ENCODE results near the gene SUOX. TPM values are rescaled to one million over a fixed set of nuclear protein-coding genes. Genes with fewer than 3 reads are reported as not detected.
"Not testable (repeated sequence)": the region's sequence is repeated elsewhere in the genome, so short reads cannot be mapped to it uniquely, and the experiment has no call there.

SUOX gene
- total RNA-seq, 1 experiment from 2014 or later, result 11.0 TPM

DNA sequence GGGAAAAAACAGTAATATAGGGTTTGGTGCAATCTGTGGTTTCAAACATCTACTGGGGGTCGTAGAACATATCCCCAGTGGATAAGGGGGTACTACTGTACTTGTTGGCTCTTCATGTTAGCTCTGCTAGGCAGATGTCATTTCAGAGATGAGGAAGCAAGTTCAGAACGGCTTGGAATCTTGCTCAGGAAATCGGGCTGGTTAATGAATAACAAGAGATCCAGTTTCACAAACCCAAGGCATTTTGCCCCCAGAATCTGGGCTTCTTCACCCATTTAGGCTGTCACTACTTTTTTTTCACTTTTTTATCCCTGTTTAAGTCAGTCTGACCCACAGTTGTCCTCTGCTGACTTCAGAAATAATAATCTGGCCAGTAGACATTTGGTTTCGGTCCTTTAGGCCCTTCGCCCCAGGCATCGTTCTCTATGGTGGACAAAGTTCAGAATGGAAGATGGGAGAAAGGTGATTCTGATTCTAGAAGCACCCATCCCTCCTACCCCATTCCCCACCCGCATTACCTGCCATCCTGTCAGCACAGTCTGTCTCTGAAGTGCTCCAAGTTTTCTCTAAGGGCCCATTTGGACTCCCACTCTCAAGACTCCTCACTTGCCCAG lies 4.5 kb downstream of the SUOX start:
- no peak overlapping the region for H3K4me2 ChIP-seq (ENCODE audit: low read depth, low read length, poor library complexity, severe bottlenecking)

DNA sequence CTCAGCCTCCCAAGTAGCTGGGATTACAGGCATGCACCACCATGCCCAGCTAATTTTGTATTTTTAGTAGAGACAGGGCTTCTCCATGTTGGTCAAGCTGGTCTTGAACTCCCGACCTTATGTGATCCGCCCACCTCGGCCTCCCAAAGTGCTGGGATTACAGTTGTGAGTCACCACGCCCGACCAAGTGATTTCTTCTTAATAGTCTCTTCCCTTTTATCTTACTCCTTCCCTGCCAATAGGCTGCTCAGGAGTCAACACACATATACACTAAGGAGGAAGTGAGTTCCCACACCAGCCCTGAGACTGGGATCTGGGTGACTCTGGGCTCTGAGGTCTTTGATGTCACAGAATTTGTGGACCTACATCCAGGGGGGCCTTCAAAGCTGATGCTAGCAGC lies 6.3 kb downstream of the SUOX start:
- H3K4me1 ChIP-seq (ENCODE audit: low read length), result peaks cover 10% of the 10 kb centered on the region
- H3K9ac ChIP-seq (ENCODE audit: low read length); H4K20me1 ChIP-seq (ENCODE audit: insufficient read depth, low read depth, low read length); DNase-seq; H3K9me2 ChIP-seq (replicated peaks; ENCODE audit: insufficient read depth, low read length); H3K4me3 ChIP-seq (ENCODE audit: low read length); H3K36me3 ChIP-seq (ENCODE audit: insufficient read depth, low read length); H2AFZ ChIP-seq (ENCODE audit: low read length); H3K27me3 ChIP-seq (ENCODE audit: low read length); H3K9me3 ChIP-seq (ENCODE audit: low read length); H3K4me2 ChIP-seq (ENCODE audit: low read depth, low read length, poor library complexity, severe bottlenecking); H3K79me2 ChIP-seq (ENCODE audit: low read length); H3K27ac ChIP-seq (ENCODE audit: low read length): not testable (repeated sequence)

More for the DNA sequence above, 4.5 kb downstream of the SUOX start:
- H4K20me1 ChIP-seq (ENCODE audit: insufficient read depth, low read depth, low read length), result no peaks in the 10 kb centered on the region
- H2AFZ ChIP-seq (ENCODE audit: low read length), result no peak overlapping the region
- no peaks in the 10 kb centered on the region for H3K36me3 ChIP-seq (ENCODE audit: insufficient read depth, low read length)
- no peak overlapping the region for H3K4me3 ChIP-seq (ENCODE audit: low read length)
- DNase-seq, result no peak
- no peaks in the 10 kb centered on the region for H3K27me3 ChIP-seq (ENCODE audit: low read length)
- H3K9me2 ChIP-seq (replicated peaks; ENCODE audit: insufficient read depth, low read length), result no peaks in the 10 kb centered on the region
- no peak overlapping the region for H3K27ac ChIP-seq (ENCODE audit: low read length)
- H3K4me1 ChIP-seq (ENCODE audit: low read length), result no peaks in the 10 kb centered on the region
- H3K9ac ChIP-seq (ENCODE audit: low read length), result no peak overlapping the region
- no peaks in the 10 kb centered on the region for H3K9me3 ChIP-seq (ENCODE audit: low read length)
- H3K79me2 ChIP-seq (ENCODE audit: low read length), result no peaks in the 10 kb centered on the region

DNA sequence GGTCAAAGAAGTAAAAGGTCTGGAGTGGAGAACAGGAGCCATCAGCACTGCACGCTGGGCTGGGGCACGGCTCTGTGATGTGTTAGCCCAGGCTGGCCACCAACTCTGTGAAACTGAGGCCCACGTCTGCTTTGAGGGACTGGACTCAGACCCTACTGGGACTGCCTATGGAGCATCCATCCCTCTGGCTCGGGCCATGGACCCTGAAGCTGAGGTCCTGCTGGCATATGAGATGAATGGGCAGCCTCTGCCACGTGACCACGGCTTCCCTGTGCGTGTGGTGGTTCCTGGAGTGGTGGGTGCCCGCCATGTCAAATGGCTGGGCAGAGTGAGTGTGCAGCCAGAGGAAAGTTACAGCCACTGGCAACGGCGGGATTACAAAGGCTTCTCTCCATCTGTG lies 7.1 kb downstream of the SUOX start:
- Histone ChIP-seq H3K27ac (ENCODE audit: low read length) (no peak overlapping the region), H3K9ac (ENCODE audit: low read length) (no peak overlapping the region), H3K4me3 (ENCODE audit: low read length) (no peak overlapping the region), H3K36me3 (ENCODE audit: insufficient read depth, low read length) (no peaks in the 10 kb centered on the region), H3K9me2 (replicated peaks; ENCODE audit: insufficient read depth, low read length) (no peaks in the 10 kb centered on the region), H4K20me1 (ENCODE audit: insufficient read depth, low read depth, low read length) (no peaks in the 10 kb centered on the region), H3K4me2 (ENCODE audit: low read depth, low read length, poor library complexity, severe bottlenecking) (no peak overlapping the region), H3K9me3 (ENCODE audit: low read length) (no peaks in the 10 kb centered on the region), H2AFZ (ENCODE audit: low read length) (no peak overlapping the region), H3K4me1 (ENCODE audit: low read length) (peaks cover 10% of the 10 kb centered on the region), H3K79me2 (ENCODE audit: low read length) (no peaks in the 10 kb centered on the region), H3K27me3 (ENCODE audit: low read length) (no peaks in the 10 kb centered on the region)
- no peak for DNase-seq

DNA sequence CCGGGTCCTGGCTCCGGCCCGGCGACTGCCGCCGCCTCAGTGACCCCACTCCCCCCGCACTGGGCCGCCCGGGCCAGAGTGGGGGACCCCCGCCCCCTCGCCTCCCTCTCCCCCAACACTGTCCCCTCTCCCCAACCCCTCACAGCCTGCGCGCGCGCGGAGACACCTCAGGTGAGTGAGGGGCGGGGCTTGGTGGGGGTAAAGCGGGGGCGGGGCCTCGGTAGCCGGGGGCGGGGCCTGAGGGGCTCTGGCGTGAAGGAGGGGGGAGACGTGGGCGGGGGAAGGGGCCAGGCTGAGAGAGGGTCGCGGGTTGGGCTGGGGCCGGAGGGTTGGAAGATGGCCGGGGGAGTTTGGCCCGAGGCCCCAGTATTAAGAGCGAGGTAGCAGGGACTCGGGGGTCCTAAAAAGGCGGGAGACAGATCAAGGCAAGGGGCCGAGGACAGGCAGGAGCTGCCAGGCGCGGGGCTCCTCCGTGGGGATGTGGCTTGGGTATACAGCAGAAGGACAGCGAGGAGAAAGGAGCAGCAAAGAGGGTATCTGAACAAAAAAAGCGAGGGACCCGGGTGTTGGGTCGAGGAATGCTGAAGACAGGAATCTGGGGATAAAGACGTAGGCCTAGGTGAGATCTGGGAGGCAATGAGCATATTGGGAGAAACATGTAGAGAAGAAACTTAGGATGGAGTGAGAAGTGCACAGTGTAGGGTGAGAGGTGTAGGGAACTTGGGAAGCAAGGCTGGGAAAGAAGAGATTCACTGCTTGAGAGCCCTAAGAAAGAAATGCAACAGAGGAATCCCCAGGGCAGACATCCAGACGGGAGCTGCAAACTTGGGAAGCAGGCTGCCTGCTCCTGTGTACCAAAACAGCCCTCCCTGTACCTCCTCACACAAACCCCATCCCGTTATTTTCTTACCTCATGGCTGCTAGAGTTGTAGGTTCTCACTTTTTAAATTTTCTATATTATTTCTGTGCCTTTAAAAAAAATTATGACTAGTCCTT lies 10.8 kb downstream of the SUOX start:
- H4K20me1 ChIP-seq (ENCODE audit: insufficient read depth, low read depth, low read length), result no peaks in the 10 kb centered on the region
- H3K27me3 ChIP-seq (ENCODE audit: low read length), result no peaks in the 10 kb centered on the region
- no peaks in the 10 kb centered on the region for H3K9me3 ChIP-seq (ENCODE audit: low read length)
- H2AFZ ChIP-seq (ENCODE audit: low read length), result peak overlapping the region; percentile 22; the same call in 1 of the 2 replicates
- H3K9me2 ChIP-seq (replicated peaks; ENCODE audit: insufficient read depth, low read length), result no peaks in the 10 kb centered on the region
- peaks cover 10% of the 10 kb centered on the region for H3K4me1 ChIP-seq (ENCODE audit: low read length)
- H3K27ac ChIP-seq (ENCODE audit: low read length), result 0 out of 2 replicates have a peak overlapping the region, but pooled peaks have one; percentile 55
- H3K79me2 ChIP-seq (ENCODE audit: low read length), result no peaks in the 10 kb centered on the region
- no peaks in the 10 kb centered on the region for H3K36me3 ChIP-seq (ENCODE audit: insufficient read depth, low read length)
- H3K4me2 ChIP-seq (ENCODE audit: low read depth, low read length, poor library complexity, severe bottlenecking), result peak overlapping the region; percentile 80
- DNase-seq, result peak; percentile 78
- H3K9ac ChIP-seq (ENCODE audit: low read length), result peak overlapping the region; percentile 77
- H3K4me3 ChIP-seq (ENCODE audit: low read length), result peak overlapping the region; percentile 74

DNA sequence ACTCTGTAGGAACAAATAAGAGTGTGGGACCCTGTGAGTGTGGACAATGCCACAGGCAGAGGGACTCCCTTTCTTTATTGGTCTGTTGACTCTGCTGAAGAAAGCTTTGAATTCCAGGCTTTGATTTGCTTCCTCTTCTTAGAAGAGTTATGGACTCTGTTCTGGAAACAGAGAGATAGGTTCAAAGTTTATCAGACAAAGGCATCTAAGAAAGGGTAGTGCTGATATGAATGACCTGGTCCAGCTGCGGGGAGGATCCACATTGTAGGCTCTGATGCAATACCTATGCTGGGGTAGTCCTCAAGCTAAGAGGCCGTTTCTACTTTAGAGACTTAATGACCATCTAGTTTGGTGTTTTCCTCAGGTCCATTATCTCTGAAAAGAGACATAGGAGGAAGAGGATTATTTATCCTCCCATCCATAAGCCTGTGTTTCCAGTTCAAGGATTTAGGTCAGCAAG lies 13.1 kb downstream of the SUOX start:
- H3K9ac ChIP-seq (ENCODE audit: low read length), result no peak overlapping the region
- H3K4me2 ChIP-seq (ENCODE audit: low read depth, low read length, poor library complexity, severe bottlenecking), result no peak overlapping the region
- H3K79me2 ChIP-seq (ENCODE audit: low read length), result no peaks in the 10 kb centered on the region
- no peaks in the 10 kb centered on the region for H3K27me3 ChIP-seq (ENCODE audit: low read length)
- H3K27ac ChIP-seq (ENCODE audit: low read length), result no peak overlapping the region
- no peak overlapping the region for H2AFZ ChIP-seq (ENCODE audit: low read length)
- no peak for DNase-seq
- no peaks in the 10 kb centered on the region for H3K9me3 ChIP-seq (ENCODE audit: low read length)
- no peaks in the 10 kb centered on the region for H3K36me3 ChIP-seq (ENCODE audit: insufficient read depth, low read length)
- H3K4me1 ChIP-seq (ENCODE audit: low read length), result peaks cover 10% of the 10 kb centered on the region
- H4K20me1 ChIP-seq (ENCODE audit: insufficient read depth, low read depth, low read length), result no peaks in the 10 kb centered on the region
- H3K9me2 ChIP-seq (replicated peaks; ENCODE audit: insufficient read depth, low read length), result no peaks in the 10 kb centered on the region
- H3K4me3 ChIP-seq (ENCODE audit: low read length), result no peak overlapping the region

DNA sequence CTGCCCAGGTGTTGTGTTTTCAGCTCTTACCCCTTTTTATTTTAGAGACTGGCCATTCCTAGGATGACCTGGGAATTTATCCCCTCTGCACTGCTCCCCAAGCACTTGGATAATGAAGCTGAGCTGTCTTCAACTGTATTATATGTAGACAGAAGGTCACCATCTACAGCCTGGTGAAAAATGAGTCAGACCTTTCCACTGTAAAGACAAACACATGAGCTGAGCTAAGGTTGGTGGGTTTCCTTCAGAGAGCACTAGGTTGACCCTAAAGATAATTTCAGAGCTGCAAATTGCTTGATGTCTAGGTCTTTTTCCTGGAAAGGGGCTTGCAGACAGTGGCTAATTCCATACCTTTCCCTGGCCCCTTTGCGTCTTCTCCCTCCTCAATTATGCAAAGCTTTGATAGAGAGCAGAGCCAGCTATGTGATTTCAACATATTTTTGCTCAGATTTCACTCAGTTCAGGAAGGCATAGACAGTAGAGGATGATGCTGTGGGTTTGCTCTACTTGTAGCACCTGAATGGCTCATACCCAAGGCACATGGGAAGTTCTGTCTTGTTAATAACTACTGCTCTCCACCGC lies 14.5 kb downstream of the SUOX start:
- Histone ChIP-seq H3K4me1 (ENCODE audit: low read length) (peaks cover 10% of the 10 kb centered on the region), H3K9me2 (replicated peaks; ENCODE audit: insufficient read depth, low read length) (no peaks in the 10 kb centered on the region), H3K79me2 (ENCODE audit: low read length) (no peaks in the 10 kb centered on the region), H3K9ac (ENCODE audit: low read length) (no peak overlapping the region), H2AFZ (ENCODE audit: low read length) (no peak overlapping the region), H3K27me3 (ENCODE audit: low read length) (no peaks in the 10 kb centered on the region), H3K27ac (ENCODE audit: low read length) (no peak overlapping the region), H4K20me1 (ENCODE audit: insufficient read depth, low read depth, low read length) (no peaks in the 10 kb centered on the region), H3K9me3 (ENCODE audit: low read length) (no peaks in the 10 kb centered on the region), H3K4me3 (ENCODE audit: low read length) (no peak overlapping the region), H3K4me2 (ENCODE audit: low read depth, low read length, poor library complexity, severe bottlenecking) (no peak overlapping the region), H3K36me3 (ENCODE audit: insufficient read depth, low read length) (no peaks in the 10 kb centered on the region)
- DNase-seq, result no peak

DNA sequence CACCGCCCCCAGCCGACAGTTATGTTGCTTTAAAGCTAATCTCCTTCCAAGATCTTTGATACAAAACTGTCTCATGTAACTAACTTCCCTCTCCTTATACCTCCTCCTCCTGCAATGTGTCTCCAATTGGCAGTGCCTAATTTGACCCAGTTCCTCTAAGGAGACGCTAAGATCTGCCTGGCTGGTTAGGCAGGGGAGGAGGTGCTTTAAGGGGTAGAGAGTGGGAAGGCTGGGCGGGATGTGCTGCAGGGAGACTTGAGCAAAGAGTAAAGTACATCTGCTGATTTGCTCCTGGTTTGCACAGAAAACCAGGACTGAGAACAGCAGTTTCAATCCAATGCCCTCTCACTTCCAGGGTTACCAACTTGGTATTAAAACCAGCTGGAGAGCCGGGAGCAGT lies 16.4 kb downstream of the SUOX start:
- no peaks in the 10 kb centered on the region for H3K9me2 ChIP-seq (replicated peaks; ENCODE audit: insufficient read depth, low read length)
- H3K27me3 ChIP-seq (ENCODE audit: low read length), result no peaks in the 10 kb centered on the region
- no peak overlapping the region for H3K4me3 ChIP-seq (ENCODE audit: low read length)
- H3K27ac ChIP-seq (ENCODE audit: low read length), result no peak overlapping the region
- H4K20me1 ChIP-seq (ENCODE audit: insufficient read depth, low read depth, low read length), result no peaks in the 10 kb centered on the region
- H3K9me3 ChIP-seq (ENCODE audit: low read length), result no peaks in the 10 kb centered on the region
- no peak overlapping the region for H3K9ac ChIP-seq (ENCODE audit: low read length)
- no peak overlapping the region for H3K4me2 ChIP-seq (ENCODE audit: low read depth, low read length, poor library complexity, severe bottlenecking)
- no peaks in the 10 kb centered on the region for H3K79me2 ChIP-seq (ENCODE audit: low read length)
- no peaks in the 10 kb centered on the region for H3K4me1 ChIP-seq (ENCODE audit: low read length)
- no peaks in the 10 kb centered on the region for H3K36me3 ChIP-seq (ENCODE audit: insufficient read depth, low read length)
- no peak overlapping the region for H2AFZ ChIP-seq (ENCODE audit: low read length)
- no peak for DNase-seq

DNA sequence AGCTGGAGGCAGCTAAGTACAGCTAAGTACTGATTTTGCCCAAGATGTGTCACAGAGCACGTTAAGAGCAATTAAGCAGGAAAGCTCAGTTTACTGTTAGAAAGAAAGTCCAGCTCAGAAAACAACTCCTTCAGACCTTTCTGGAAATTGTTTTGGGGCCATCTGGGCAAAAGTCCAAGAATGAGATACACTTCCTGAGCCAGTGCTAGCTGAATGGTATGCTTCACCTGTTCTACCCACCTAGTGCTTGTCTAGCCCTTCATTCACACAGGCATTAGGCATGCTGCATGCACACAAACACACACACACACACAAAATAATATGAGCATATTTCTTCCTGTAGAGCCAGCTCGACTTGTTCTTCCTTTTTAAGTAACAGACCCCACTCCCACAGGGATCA lies 17.1 kb downstream of the SUOX start:
- Histone ChIP-seq H3K4me2 (ENCODE audit: low read depth, low read length, poor library complexity, severe bottlenecking) (no peak overlapping the region), H4K20me1 (ENCODE audit: insufficient read depth, low read depth, low read length) (no peaks in the 10 kb centered on the region), H3K9ac (ENCODE audit: low read length) (no peak overlapping the region), H2AFZ (ENCODE audit: low read length) (no peak overlapping the region), H3K4me3 (ENCODE audit: low read length) (no peak overlapping the region), H3K27ac (ENCODE audit: low read length) (no peak overlapping the region), H3K79me2 (ENCODE audit: low read length) (no peaks in the 10 kb centered on the region), H3K36me3 (ENCODE audit: insufficient read depth, low read length) (no peaks in the 10 kb centered on the region), H3K4me1 (ENCODE audit: low read length) (no peaks in the 10 kb centered on the region), H3K27me3 (ENCODE audit: low read length) (no peaks in the 10 kb centered on the region), H3K9me3 (ENCODE audit: low read length) (no peaks in the 10 kb centered on the region), H3K9me2 (replicated peaks; ENCODE audit: insufficient read depth, low read length) (no peaks in the 10 kb centered on the region)
- DNase-seq, result no peak

Data from Karpas-422 (cell line).